Left forelimb (tissue), 1 donor: Measurements from ENCODE around the gene CALN1.
"Not testable (repeated sequence)": the region's sequence is repeated elsewhere in the genome, so short reads cannot be mapped to it uniquely, and the experiment has no call there.

Experiments used
- DNase-seq: peaks from one replicate; pipeline ENCODE4 v3.0.0-alpha.2; 2018; ENCODE audit warnings: low spot score

Gene CALN1

DNA sequence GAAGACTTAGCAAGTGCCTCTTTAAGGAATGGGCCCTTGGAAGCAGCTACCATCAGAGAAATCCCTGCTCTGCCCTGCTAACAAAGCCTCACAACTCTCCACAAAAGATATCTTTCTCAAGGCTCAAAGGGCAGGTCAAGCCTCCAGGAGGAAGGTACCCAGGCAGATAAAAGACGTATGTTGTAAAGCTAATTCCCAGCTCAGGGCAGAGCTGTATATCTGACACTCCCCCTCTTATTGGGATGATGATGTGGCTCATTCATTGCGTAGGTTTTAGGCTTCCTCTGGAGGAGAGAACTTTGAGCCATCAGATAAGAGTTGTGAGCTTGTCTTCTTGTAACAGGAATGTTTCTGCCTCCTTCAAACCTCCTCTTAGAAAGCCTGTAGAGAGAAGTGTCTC lies 145.4 kb downstream of the CALN1 start:
- no peak for DNase-seq

- no peak for DNase-seq
These were observed 146.8 kb downstream of the CALN1 start for GRCh38 chr7:72265071-72265904.

DNA sequence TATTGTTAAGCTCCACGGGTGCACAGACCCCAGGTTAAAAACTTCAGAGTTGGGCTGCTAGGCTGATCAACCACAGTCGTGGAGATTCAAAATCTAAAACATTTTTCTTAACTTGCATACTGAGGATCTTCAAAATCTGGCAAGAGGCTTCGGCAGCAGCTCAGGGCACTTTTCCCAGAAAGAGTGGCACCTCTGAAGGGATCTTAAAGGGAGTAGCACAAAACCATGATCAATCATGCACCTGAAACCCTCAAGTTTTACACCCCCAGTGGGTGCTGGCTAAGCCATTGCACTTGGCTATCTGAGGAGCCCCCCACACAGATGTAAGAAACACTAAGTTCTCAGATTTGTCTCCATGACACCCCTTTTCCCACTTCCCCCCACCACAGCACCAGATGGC lies 151.7 kb downstream of the CALN1 start:
- DNase-seq = no peak

DNA sequence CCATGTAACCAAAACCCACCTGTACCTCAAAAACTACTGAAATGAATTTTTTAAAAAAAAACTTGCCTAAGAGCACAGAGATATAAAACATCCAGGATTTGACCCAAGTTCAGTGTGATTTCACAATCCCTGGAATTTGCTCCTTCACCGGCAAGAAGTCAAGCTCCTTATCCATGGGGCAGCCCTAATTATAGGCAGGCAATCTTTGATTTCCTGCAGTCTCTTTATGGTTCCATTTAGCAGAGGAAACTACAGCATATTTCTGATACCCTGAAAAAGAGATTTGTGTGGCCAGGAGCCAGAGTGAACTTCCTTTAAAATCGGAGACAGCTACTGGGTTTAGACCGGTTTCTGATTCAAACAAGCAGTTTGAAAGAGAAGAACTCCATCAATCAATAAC lies 154.1 kb downstream of the CALN1 start:
- DNase-seq = no peak

DNA sequence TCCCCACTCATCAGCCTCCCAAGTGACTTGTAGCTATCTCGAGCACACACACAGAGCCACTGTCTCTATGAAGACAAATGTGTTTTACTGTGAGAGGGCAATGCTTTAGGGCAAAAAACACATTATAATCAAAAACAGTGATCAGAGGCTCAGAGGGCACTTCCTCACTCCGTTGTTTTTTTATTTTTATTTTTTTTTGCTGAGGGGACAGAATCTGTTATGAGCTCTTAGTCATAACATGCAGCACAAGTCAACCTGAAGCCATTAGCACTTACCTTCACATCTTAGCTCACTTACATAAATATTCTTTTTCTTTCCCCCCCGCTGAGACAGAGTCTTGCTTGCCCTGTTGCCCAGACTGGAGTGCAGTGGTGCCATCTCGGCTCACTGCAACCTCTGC lies 157.7 kb downstream of the CALN1 start:
- no peak for DNase-seq

DNA sequence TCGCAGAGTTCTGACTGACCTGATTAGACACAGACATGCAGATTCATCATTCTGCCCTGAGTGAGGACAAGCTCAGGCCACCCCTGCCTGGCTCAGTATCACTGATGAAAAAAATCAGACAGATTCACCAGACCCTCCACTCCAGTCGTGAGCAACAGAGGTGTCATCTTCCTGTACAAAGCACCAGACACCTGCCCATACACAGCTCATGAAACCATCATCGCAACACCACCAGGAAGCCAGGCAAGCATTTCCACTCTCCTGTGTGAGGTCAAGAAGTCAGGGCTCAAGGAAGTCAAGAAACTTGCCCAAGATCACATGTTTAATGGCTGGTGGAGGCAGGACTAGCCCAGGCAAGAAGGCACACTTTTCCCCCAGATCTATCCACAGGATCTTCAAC lies 163.0 kb downstream of the CALN1 start:
- DNase-seq = no peak

- no peak for DNase-seq
These were observed 167.2 kb downstream of the CALN1 start for GRCh38 chr7:72244826-72245398.

DNA sequence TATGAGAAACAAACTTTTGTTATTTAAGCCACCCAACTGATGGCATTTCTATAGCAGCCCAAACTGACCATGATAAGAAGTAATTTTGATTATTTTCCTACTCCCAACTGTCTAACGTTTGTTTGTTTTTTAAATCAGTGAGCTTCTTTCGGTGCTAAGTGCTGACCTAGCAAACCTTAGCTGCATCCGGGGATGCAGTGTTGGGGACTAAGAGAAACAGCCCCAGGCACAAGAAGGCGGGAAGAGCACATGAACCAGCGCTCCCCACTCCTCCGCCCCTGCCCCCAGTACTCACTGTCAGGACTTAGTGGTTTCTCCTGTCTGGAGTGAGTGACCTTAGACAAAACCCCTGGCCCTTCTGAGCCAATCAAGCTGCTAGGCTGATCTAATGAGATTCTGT lies 168.8 kb downstream of the CALN1 start:
- no peak for DNase-seq

GRCh38 chr7:72235351-72235750 lies 176.8 kb downstream of the CALN1 start:
- no peak for DNase-seq

DNA sequence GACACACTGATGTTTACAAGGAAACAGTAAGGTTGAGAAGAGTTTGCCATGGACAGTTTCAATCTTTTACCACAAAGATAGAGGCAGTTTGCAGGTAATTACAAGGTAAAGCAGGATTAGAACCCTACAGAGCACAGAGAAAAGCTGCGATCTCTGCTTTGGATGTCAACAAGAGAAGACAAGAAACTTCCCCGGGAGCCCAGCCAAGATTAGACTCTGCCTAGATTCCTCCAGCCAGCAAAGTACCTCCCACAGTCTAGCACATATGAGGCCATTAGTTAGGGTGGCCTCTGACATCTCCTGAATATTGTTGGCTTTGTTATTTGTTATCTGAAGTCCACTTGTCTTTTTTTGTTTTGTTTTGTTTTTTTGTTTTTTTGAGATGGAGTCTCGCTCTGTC lies 178.1 kb downstream of the CALN1 start:
- no peak for DNase-seq

- DNase-seq = no peak
These were observed 181.9 kb downstream of the CALN1 start for GRCh38 chr7:72230281-72230680.

GRCh38 chr7:72223351-72223750 lies 188.8 kb downstream of the CALN1 start:
- DNase-seq = no peak

DNA sequence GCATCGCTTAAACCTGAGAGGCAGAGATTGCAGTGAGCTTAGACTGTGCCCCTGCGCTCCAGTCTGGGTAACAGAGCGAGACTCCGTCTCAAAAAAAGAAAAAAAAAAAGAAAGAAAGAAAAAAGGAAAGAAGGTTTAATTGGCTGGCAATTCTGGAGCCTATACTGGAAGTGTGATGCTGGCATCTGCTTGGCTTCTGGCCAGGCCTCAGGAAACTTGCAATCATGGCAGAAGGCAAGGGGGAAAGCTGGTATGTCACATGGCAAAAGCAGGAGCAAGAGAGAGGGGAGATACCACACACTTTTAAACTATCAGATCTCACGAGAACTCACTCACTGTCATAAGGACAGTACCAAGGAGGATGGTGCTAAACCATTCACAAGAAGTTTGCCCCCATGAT lies 190.0 kb downstream of the CALN1 start:
- DNase-seq = no peak

GRCh38 chr7:72219500-72219899 lies 192.6 kb downstream of the CALN1 start:
- DNase-seq = no peak

- no peak for DNase-seq
These were observed 195.0 kb downstream of the CALN1 start for GRCh38 chr7:72217151-72217550.

- DNase-seq = no peak
These were observed 198.4 kb downstream of the CALN1 start for GRCh38 chr7:72213769-72214168.

DNA sequence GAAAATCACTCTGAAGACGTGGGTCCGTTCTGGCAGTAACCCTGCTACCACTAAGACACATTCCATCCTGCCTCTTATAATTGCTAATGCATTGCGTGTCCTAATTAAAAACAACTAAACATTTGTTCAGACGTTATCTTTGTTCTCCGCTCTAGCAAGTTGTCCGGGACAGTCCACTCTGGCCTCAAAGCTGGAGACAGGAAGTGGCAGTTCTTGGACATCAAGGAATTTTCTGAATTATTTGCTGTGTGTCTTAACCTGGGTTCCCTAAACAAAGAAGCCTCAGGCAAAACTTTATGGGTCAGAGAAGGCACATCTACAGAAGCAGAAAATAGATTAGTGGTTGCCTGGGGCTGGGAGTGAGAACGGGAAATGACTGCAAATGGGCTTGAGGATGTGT lies 199.1 kb downstream of the CALN1 start:
- DNase-seq = no peak

GRCh38 chr7:72211175-72211574 lies 201.0 kb downstream of the CALN1 start:
- DNase-seq = no peak

- not testable (repeated sequence) for DNase-seq
These were observed 203.1 kb downstream of the CALN1 start for GRCh38 chr7:72209006-72209405.

GRCh38 chr7:72196176-72196575 lies 216.0 kb downstream of the CALN1 start:
- DNase-seq = no peak

DNA sequence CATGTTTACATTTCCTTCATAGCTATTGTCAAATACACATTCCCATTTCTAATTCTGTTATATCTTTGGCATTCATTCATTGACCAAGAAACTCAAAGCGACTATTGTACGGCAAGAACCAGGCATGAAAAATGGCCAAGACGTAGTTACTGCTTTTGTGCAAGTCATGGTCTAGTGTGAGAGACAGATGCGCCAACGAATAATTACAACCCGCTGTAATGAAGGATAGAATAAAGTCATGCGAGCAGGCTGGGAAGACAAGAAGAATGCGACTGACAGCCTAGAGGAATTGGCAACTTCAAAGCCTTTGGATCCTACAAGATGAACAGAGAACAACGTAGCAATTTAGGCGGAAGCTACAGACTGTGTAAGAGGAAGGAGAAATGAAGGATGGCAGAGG lies 221.2 kb downstream of the CALN1 start:
- DNase-seq = no peak

- no peak for DNase-seq
These were observed 222.0 kb downstream of the CALN1 start for GRCh38 chr7:72190146-72190545.

DNA sequence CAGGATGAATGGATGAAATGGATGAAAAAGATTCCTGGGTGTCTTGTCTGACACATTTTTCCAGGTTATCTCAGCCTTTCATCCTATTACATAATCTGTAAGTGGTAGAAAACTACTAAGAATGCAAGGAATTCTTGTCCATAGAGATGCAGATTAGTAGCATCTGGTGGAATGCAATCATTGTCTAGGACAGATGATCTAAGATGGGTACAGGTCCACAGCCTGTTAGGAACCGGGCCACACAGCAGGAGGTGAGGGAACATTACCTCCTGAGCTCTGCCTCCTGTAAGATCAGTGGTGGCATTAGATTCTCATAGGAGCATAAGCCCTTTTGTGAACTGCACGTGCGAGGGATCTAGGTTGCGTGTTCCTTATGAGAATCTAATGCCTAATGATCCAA lies 225.0 kb downstream of the CALN1 start:
- DNase-seq = no peak

DNA sequence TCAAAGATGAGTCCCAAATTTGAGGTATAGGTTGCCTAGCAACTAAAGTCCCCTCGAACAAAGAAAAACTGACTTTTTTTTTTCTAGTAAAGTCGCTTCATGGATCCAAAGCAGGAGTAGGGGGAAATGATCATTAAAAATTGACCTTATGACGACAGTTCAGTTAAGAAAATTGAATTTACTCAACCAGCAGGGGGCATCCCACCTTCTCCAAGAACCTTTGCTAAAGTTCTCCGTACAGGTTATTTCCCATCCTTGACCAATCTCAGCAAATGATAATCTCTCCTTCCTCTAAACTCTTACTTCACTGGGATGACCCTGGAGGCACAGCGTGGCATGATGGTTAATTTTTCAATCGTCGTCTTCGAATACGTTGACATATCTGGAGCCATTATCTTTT lies 228.3 kb downstream of the CALN1 start:
- DNase-seq = no peak
